GM19025 (cell line): ENCODE measurements around the gene MYLK3.

Experiments
- ATAC-seq: cut with Tn5 transposase; IDR thresholded peaks from one replicate; pipeline ENCODE4 v1.9.1; 2021; ENCODE audit warnings: mild to moderate bottlenecking, low read depth, moderate library complexity; ENCODE audit not compliant: unreplicated experiment

The MYLK3 gene

DNA sequence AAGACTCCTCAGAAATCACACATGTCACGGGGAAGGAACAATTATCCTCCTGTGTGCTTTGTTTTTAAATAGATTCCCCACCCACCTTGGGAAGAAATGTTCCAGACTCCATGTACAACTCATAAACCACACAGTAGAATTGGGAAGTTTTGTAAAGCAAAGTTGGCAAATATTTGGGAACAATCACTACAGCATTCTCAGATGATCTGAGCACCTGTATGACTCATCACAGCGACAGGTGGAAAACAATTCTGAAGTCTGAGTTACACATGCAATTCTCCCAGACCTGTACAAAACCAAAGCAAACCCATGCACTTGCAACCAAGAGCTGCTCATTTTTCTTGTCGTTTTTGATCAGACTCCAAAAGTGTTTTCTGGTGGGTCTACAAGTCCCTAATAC lies 14.4 kb upstream of the MYLK3 start:
- no peak for ATAC-seq

DNA sequence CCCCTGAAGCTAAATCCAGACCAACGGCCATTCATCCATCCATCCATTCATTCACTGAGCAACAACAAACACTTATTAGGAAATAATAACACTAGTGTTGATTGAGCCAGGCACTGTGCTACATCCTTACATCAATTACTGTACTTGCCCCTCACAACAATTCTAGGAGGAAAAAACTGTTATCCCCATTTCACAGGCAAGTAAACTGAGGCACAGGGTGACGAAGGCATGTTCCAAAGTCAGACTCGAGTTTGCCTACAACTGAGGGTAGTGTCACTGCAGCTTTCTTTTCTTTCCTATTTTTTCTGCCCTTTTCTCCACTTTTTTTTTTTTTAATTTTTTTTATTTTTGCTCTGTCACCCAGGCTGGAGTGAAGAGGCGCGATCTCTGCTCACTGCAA lies 11.2 kb upstream of the MYLK3 start:
- ATAC-seq: no peak

DNA sequence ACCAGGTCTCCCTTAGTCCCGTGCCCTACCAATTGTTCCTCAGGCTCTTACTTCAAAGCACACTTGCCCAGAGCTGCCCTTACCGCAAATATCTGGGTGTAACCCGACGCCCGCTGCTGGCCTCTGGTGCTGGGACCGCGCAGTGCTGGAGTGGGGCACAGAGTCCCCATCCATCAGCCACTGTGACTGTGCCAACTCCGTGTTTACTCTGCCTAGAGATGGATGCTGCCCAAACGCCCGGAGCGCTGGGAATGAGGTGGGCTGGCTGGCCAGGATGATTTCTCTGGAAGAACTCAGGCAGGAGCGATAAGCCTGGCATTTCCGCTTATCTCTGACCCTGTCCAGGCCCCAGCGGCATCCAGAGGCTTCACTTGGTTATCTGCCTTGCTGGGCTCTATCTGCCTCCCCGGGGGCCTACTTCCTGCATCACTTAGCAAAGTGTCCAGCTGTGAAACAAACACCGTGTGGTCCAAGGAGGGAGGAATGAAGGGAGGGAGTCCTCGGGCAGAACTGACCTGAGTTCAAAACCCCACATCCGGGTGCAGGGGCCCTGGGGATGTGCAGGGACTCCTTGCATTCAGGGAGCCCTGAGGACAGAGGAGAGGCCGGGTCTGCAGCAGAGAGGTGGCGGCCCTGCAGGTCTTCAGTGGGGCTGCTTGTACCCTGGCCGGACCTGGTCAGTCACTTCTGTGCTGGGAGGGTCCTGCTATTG lies 9.4 kb upstream of the MYLK3 start:
- no peak for ATAC-seq

DNA sequence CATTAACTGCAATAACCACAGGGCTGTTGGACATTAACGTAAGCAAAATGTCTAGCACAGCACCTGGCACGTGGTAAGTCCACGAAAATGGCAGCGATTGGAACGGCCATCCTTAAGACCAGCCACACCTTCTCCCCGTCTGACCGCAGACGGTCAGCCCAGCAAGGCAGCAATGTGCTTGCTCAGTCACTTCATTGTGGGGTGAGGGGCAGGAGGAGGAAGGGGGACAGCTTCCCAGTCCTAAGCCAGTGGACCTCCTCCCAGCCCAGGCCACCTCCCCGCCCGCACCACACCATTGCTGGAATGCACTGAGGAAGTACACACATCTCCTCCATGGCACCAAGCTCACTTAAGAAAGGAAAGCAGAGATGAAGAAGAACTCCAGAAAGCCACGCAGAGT lies 8.6 kb upstream of the MYLK3 start:
- ATAC-seq: no peak

DNA sequence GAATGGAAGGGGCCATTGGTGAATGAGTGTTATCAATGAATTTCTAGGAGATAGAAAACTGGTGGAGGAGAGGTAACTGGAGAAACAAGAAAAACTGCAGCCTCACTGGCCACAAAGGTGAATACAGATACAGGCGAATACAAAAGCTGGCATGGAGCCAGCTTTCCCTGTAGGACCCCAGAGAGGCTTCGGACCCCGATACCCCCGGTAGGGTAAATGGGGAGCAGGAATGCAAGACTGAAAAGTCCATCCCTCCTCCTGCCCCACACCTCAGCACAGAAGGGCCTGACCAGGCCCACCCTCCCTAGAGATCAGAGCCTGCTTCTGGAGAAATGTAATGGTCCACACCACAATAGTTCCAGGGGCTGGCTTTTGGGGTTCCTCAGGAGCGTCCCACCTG lies 4.9 kb upstream of the MYLK3 start:
- no peak for ATAC-seq

DNA sequence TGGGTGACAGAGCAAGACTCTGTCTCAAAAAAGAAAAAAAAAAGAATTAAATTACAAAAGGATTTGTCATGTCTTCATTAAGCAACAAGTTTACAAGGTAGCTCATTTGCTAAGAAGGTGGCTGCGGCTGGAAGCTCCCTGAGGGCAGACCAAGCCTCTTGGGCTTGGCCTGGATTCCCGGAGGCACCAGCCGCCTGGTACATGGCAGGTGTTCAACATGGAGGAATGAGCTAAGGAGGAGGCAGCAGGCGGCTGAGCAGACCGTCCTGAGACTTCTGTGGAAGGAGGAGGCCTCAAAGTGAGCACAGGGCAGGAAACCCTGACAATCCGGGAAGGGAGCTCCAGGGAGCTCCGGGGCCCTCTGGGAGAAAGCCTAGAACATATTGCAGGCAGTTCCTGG lies 3.2 kb upstream of the MYLK3 start:
- ATAC-seq: no peak

DNA sequence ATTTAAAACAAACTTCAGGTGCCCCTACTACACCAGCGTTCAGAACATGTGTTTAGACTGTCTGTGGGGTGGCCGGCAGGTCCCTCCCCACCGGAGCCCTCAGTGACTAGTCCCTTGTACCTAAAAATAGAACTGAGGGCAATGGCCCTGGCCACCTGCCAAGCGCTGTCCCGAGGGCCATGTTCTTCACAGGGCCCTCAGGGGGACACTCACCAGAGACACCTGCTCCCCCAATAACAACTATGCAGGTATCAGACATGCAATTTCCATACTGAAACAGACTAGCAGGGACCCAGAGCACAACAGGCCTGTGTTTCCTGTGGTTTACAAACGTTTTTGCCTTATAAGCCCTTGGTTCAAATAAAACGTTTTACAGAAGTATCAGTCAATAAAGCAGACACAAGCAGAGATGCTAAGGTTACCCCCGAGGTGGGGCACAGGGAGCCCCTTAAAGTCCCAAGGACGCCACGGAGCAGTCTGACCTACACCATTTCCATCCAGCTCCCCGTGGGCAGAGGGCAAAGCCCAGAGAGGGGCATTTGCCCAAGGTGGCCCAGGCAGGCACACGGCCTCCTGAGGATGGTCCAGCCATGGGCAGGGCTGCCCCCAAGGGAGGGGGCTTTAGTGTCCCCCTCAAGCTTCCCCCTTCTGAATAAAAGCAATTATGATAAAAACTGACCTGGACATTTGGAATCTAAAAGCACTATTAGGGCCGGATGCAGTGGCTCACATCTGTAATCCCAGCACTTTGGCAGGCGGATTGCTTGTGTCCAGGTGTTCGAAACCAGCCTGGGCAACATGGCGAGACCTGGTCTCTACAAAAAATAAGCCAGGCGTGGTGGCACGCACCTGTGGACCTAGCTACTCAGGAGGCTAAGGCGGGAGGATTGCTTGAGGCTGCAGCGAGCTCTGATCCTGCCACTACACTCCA lies 896 bp upstream of the MYLK3 start:
- no peak for ATAC-seq

DNA sequence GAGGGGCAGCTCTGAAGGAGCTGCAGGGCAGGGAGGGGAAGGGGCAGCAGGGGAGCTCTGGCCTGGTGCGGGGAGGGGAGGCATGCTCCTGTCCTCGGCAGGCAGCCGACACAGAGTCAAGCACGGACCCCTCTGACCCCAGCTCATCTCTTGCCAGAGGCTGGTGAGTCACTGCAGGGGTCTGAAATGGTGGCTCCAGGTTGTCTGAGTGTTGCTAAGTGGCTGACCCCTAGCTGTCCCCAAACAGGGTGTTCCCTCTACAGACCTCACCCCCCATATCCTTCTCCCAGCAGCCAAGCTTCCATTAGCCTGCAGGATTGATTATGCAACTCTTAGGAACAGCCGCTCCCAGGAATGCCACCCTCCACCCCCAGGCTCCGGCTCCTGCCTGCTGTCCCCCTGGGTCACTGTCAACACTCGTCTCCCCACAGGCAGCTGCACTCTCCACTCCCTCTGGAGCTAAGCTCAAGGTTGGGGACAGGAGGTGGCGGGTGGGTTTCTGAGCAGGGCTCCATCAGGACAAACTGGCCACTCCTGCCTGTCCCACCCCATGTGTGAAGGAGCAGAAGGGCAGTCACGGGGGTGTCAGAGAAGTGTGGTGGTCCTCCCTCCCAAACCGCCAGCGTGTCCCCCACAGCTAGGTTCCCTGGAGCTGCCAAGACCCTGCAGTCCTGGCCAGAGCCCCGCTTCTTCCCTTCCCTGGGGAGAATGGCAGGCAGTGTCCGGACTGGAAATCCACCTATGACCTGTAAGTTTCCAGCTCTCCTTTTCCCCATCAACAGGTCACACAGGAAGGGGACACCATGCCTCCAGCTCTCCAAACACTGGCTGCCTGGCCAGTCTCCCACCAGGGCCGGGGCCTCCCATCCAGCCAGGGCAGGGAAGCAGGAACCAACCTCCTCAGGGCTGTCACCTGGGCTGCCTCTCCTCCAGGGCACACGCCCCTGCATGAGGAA lies 1.0 kb downstream of the MYLK3 start:
- ATAC-seq: no peak

DNA sequence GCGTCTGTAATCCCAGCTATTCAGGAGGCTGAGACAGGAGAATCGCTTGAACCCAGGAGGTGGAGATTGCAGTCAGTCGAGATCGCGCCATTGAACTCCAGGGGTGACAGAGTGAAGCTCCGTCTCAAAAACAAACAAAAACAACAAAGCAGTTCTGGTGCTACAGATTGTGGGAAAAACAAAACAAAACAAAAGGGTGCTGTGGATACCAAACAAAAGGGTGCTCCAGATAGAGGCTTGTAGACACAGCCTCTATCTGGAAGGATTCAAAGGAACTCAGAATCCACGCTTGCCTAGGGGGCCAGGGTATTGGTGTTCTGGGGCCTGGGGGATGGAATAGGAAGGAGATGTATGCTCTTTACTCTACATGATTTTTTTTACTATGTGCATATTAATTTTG lies 2.5 kb downstream of the MYLK3 start:
- no peak for ATAC-seq

DNA sequence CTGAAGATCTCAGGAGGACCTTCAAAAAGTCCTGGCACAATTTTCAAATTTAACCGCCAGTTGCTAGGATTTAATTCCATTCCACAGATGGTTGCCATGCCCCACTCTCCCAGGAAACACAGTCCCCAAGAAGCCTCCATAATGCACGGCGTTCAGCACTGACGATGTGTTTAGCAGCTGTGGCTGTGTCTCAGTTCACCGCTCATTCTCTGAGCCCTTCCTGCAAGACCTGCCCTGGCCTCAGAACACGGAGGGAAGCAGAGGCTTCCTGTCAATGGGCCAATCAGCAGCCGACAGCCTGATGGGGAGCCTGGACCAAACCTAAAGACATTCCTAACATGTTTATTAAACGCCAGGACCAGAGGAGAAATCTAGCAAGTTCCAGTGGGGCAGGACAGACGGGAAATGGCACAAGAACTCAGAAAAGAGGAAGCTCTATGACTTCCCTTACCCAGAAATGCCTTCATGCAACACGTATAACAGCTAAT lies 4.9 kb downstream of the MYLK3 start:
- ATAC-seq: peak; percentile 49

DNA sequence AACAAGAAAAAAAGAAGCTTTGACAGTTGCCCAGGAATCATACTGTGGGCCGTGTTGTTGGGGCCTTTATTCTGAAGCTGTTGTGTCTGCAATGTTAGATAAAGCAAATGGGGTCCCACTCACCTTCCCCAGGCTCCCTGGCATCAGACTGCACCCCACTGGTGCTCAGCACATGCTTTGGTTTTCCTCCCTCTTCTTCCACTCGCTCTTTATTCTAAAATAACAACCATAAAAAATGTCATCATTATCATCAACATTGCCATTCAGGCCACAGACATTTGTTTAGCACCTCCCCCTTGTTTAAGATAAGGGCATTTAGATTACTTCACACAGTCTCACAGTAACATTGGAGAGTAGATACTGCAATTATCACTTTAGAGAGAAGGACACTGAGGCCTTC lies 8.2 kb downstream of the MYLK3 start:
- no peak for ATAC-seq

DNA sequence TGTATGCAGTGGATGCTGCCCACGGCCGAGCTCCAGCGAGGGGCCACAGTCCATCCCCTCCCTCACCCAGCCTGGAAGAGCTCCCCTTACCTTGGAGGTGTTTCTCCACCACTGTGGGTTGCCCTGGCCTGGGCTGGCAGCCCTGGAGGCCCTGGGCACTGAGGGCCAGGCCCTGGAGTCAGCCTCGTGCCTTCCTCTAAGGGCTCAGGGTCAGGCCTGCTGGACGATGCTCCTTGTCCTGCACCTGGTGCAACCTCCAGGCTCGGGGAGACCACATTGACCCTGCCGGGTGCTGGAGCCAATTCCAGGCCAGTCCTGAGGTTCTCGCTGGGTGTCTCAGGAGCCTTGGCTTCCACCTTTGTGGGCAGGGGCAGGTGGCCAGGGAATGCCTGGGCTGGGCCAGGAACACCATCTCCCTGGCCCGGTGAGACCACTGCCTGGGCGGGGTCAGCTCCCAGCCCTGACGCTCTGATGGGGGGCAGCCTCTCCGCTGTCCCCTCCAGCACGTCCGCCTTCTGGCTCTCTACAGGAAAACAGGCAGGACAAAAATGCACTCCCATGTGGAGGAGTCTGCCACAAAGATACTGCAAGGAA lies 10.4 kb downstream of the MYLK3 start:
- ATAC-seq: no peak

DNA sequence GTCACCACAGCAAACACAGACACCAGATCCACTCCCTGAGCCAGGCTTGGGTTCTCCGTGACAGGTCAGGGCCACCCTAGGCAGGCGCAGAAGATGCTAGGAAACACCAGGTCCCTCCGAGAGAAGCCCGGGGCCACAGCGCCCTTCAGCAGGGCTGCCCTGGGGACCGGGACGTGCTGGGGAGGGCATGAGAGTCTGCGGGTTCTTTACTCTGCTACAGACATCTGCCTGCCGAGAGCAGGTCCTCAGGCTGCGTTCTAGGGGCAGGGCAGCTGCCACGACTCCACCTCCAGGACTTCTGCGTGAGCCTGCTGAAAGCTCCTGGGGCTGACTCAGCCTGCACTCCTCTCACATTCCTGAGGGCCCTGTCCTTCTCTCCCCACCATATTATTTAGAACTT lies 11.4 kb downstream of the MYLK3 start:
- no peak for ATAC-seq

DNA sequence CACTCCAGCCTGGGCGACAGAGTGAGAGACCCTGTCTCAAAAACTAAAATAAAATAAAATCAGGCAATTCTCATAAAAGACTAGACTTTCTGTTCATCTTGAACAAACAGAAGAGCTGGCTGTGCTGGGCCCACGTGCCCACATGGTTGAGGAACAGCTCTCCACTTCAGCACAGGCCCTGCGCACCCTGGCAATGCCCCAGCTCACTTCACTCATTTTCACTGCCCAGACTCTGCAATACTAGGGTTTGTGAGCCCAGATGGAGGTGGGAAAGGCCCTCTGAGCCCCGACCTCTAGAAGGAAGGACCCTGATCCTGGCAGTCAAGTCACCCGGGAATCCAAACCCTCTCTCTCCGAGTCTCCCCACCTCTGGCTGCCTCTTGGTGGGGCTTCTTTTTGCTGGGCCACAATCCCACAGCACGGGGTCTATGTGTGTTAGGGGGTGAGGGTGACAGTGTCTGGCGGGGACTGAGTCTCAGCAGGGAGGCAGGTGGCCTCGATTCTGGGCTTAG lies 14.8 kb downstream of the MYLK3 start:
- ATAC-seq: no peak

DNA sequence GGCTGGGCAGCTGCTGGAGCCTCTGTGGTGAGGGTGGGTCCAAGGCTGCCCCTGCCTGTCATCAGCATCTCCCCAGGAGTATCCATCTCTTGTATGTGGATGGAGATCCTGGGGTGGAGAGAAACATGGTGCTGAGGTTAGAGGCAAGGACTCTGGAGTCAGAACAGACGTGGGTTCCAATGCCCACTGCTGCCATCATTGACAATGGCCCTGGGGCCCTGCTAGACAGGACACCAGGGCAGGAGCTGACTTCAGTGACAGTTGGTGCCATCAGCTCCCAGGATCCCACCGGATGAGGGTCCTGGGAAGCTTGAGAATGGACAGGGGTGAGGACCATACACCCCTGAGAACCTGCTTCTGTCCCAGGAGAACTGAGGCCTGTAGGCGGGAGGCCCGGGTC lies 15.6 kb downstream of the MYLK3 start:
- no peak for ATAC-seq

DNA sequence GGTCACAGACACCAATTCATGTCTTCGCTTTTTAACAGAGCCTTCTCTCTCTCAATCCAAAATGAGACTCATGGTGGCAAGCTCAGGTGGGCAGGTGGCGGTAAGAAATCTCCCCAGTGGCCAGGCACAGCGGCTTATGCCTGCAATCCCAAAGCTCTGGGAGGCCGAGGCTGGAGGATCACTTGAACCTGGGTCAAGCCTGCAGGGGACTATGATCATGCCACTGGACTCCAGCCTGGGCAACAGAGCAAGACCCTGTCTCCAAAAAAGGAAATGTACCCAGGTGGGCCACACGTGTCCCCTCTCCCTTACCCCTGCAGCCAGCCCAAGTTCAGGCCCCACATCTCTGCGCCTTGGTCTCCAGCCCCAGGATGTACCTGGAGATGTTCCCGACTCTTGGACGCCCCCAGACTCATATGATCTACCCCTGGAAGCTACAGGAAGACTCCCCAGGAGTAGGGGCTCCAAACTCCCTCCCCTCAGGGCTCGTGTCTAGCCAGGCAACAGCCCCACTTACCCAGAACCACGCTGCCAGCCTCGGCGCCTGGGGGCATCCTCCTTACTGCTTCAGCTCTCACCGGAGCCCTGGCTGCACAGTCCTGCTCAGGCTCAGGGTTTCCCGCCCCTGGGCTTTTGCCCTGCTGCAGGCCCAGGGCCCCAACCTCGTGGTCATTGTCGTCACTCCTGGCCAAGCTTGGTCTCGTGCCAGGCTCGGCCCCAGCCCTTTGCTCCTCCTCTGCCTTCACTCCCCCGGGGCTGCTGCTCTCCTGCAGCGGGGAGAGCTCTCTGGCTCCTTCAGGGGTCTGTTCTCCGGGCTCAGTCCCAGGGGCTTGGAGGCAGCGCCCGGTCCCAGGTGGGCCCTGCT lies 16.2 kb downstream of the MYLK3 start:
- no peak for ATAC-seq

DNA sequence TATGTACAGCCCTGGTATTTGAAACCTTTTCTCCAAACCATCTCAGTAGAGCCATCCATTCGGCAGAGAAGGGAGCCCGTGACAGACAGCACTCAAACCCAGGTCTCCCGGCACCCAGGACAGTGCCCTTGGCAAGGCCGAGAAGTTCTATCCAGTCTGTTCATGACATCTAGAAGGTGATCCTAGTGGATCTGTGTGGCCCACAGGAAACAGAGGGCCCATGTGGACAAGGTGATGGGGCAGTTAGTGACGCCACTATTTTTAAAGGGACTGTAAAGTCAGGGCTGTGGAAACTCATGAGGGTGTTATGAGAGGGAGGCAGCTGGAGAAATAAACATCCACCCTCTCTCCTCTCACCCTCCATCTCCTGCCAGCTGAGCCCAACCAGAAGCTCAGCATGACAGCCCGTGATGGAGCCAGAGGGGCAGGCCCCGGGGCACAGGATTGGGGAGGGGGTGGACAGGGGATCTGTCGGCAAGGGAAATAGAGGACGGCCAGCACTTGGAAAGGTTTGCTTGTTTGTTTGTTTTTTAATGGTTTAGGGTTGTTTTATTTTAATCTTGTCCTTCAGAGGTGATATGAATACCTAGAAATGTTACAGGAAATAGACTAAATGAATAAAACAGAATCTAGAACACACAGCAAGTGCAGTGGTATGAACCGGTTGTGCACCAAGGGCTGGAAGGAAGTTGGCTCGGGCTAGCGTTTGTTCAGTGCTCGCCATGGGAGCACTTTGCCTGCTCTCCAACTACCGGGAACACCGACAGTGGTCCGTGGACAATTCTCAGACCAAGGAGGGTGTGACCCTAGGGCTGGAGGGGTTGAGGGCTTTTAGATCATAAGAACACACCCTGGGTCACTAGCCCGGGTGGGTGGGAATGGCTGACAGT lies 17.1 kb downstream of the MYLK3 start:
- no peak for ATAC-seq

DNA sequence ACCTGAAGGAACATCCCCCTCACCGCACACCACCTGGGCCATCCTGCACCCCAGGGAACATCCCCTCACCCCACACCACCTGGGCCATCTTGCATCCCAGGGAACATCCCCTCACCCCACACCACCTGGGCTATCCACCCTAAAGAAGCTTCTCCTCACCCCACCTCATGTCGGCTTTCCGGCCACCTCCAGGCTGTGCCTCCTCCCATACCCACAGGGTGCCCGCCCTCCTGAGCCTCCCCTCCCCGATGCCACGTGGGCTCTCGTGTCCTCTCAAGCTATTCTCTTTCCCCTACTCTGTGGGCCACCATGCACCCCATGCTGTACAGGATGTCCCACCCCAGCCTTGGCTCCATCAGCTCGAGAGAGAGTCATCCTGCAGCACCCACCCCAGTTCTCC lies 18.0 kb downstream of the MYLK3 start:
- ATAC-seq: no peak
